SK-N-MC (cell line): ENCODE data around the gene OR2T2.

Experiments used
- EZH2 ChIP-seq: fragments of 200-600 bp; sonication (generic); IDR thresholded peaks from one replicate; pipeline ENCODE4 v1.6.1; 2017; ENCODE audit warnings: antibody characterized with exemption
- POLR2AphosphoS5 ChIP-seq: IDR thresholded peaks from 2 replicates; pipeline ENCODE4 v1.6.1; 2012; ENCODE audit warnings: mild to moderate bottlenecking, low read depth, low read length, borderline replicate concordance

GRCh38 chr1:248421384-248421783 is 24.1 kb upstream of the OR2T2 start:
- TF ChIP-seq POLR2AphosphoS5 (no peak), EZH2 (no peak)
